Measurements from ENCODE around the gene CAVIN1.

CAVIN1 gene

GRCh38 chr17:42422958-42423712 lies at the start of gene CAVIN1:
Gene CAVIN1, minus strand, starts transcription at chr17:42423256. Its CDS starts 159 bp downstream, at chr17:42423097.
- peaks cover 0 to 53% (median 2%) of the 10 kb centered on the region in 10 experiments; a peak in 7 of 20 replicates for H3K4me1 ChIP-seq
- peaks cover 55 to 76% (median 70%) of the 10 kb centered on the region in 11 experiments for H3K27me3 ChIP-seq
- H3K36me3 ChIP-seq: no peaks in the 10 kb centered on the region
- peak within 1 kb of the TSS in 2 of 10 experiments; percentile 14 to 17; a peak in 1 of 20 replicates for H3K4me3 ChIP-seq
- H3K4me2 ChIP-seq: peak within 1 kb of the TSS in 5 of 11 experiments; percentile 1 to 71 (median 47); a peak in 7 of 22 replicates
- no peak within 1 kb of the TSS for H3K9ac ChIP-seq
- H3K27ac ChIP-seq: no peak within 1 kb of the TSS
- H4K20me1 ChIP-seq: peaks cover 0 to 26% (median 0%) of the 10 kb centered on the region in 11 experiments; a peak in 4 of 22 replicates
- no peak for TF ChIP-seq Cebpa-rat (IDR thresholded peaks at IDR 0.05)
- peaks cover 0 to 6% (median 0%) of the 10 kb centered on the region in 11 experiments; a peak in 1 of 22 replicates for H3K9me3 ChIP-seq (replicated peaks in 1 of 11)

- Histone ChIP-seq H3K4me2 (no peak overlapping the region), H3K36me3 (peaks cover 0 to 100% (median 0%) of the 10 kb centered on the region in 11 experiments; a peak in 10 of 22 replicates), H3K27ac (no peak overlapping the region), H3K4me1 (peaks cover 0 to 71% (median 3%) of the 10 kb centered on the region in 10 experiments; a peak in 7 of 20 replicates), H3K9me3 (replicated peaks in 1 of 11) (no peaks in the 10 kb centered on the region), H3K4me3 (no peak overlapping the region), H4K20me1 (peaks cover 0 to 100% (median 0%) of the 10 kb centered on the region in 11 experiments; a peak in 9 of 22 replicates), H3K9ac (no peak overlapping the region), H3K27me3 (no peaks in the 10 kb centered on the region)
- no peak for TF ChIP-seq Cebpa-rat (IDR thresholded peaks at IDR 0.05)
Measured at GRCh38 chr17:42467889-42468288, 44.8 kb upstream of the CAVIN1 start.

- peaks cover 0 to 100% (median 0%) of the 10 kb centered on the region in 11 experiments; a peak in 10 of 22 replicates for H4K20me1 ChIP-seq
- H3K36me3 ChIP-seq: peaks cover 0 to 86% (median 0%) of the 10 kb centered on the region in 11 experiments; a peak in 9 of 22 replicates
- peak overlapping the region in 2 of 11 experiments; percentile 29 to 45; a peak in 2 of 22 replicates for H3K9ac ChIP-seq
- no peak overlapping the region for H3K27ac ChIP-seq
- peak overlapping the region in 3 of 11 experiments; percentile 89 to 95 (median 93); a peak in 5 of 22 replicates for H3K4me2 ChIP-seq
- H3K4me3 ChIP-seq: peak overlapping the region in 1 of 10 experiments; percentile 33; a peak in 1 of 20 replicates
- TF ChIP-seq Cebpa-rat (IDR thresholded peaks at IDR 0.05): no peak
- peaks cover 0 to 16% (median 8%) of the 10 kb centered on the region in 11 experiments; a peak in 17 of 22 replicates for H3K27me3 ChIP-seq
- no peaks in the 10 kb centered on the region for H3K9me3 ChIP-seq (replicated peaks in 1 of 11)
- peaks cover 16 to 84% (median 21%) of the 10 kb centered on the region in 10 experiments for H3K4me1 ChIP-seq
Measured at GRCh38 chr17:42463976-42464400, 40.9 kb upstream of the CAVIN1 start.

- no peaks in the 10 kb centered on the region for H3K9me3 ChIP-seq (replicated peaks in 1 of 11)
- peaks cover 0 to 22% (median 13%) of the 10 kb centered on the region in 11 experiments; a peak in 17 of 22 replicates for H3K27me3 ChIP-seq
- H3K9ac ChIP-seq: peak overlapping the region in 4 of 11 experiments; percentile 84 to 94 (median 90); a peak in 8 of 22 replicates
- TF ChIP-seq Cebpa-rat (IDR thresholded peaks at IDR 0.05): no peak
- peak overlapping the region; percentile 70 to 96 (median 91) for H3K4me2 ChIP-seq
- H4K20me1 ChIP-seq: peaks cover 0 to 65% (median 0%) of the 10 kb centered on the region in 11 experiments; a peak in 9 of 22 replicates
- peak overlapping the region in 6 of 10 experiments; percentile 62 to 99 (median 86); a peak in 12 of 20 replicates for H3K4me3 ChIP-seq
- H3K27ac ChIP-seq: peak overlapping the region in 10 of 11 experiments; percentile 2 to 98 (median 20); a peak in 11 of 22 replicates
- H3K36me3 ChIP-seq: peaks cover 0 to 50% (median 0%) of the 10 kb centered on the region in 11 experiments; a peak in 8 of 22 replicates
- H3K4me1 ChIP-seq: peaks cover 51 to 74% (median 54%) of the 10 kb centered on the region in 10 experiments
Measured at GRCh38 chr17:42460371-42460770, 37.3 kb upstream of the CAVIN1 start.

DNA sequence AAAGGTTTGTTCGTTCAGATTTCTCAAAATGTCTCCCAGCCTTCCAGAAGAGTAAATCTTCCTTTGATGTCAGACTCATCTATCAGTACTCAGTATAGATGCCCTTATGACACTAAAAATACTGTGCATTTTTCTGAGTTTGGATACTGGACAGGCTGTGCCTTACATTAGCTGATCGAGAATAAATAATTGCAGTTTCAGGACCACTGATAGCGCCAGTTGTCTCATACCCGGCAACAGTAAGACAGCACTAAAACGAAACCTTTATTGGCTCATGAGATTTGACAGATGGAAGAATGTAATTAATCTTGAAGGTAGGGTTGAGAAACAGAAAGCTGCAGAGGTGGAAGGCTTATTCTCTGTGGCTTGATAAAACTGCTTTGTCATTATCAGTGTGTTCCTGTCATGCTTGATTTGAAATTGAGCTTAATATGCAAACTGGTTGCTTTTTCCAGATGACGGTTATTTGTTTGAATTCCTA lies 36.8 kb upstream of the CAVIN1 start:
- peaks cover 0 to 59% (median 0%) of the 10 kb centered on the region in 11 experiments; a peak in 9 of 22 replicates for H4K20me1 ChIP-seq
- H3K9ac ChIP-seq: peak overlapping the region in 4 of 11 experiments; percentile 84 to 94 (median 90); a peak in 8 of 22 replicates
- H3K9me3 ChIP-seq (replicated peaks in 1 of 11): no peaks in the 10 kb centered on the region
- H3K4me2 ChIP-seq: peak overlapping the region; percentile 70 to 96 (median 91)
- peak in 1 of 11 experiments; percentile 31; a peak in 1 of 22 replicates for TF ChIP-seq Cebpa-rat (IDR thresholded peaks at IDR 0.05)
- peaks cover 0 to 44% (median 0%) of the 10 kb centered on the region in 11 experiments; a peak in 8 of 22 replicates for H3K36me3 ChIP-seq
- peak overlapping the region in 9 of 10 experiments; percentile 55 to 99 (median 63); a peak in 15 of 20 replicates for H3K4me3 ChIP-seq
- H3K27ac ChIP-seq: peak overlapping the region in 10 of 11 experiments; percentile 4 to 98 (median 25); a peak in 12 of 22 replicates
- peaks cover 56 to 74% (median 59%) of the 10 kb centered on the region in 10 experiments for H3K4me1 ChIP-seq
- H3K27me3 ChIP-seq: peaks cover 0 to 22% (median 13%) of the 10 kb centered on the region in 11 experiments; a peak in 17 of 22 replicates

DNA sequence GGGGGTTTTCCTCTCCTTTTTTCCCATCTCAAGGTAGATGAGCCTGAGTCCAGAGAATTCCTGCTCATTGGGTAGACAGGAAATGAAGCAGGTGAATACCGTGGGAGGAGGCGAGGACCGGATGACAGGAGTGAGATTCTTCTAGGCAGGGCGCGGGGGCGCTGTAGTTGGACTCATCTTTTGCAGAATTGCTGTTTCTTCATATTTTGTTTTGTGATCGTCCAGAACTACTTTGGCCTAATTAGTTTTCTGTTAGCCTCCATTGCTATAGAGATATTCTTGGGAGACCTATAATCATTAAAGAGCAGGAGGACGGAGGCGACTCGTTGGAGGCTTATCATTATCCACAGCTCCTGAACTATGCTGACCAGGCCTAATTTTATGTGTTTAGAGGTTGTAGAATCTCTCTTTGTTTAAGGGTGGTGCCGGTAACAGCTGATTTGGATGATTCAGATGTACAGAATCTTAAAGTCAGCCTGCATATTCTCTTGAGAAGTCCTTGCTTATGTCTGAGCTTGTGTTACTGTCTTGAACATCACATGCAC lies 36.3 kb upstream of the CAVIN1 start:
- Histone ChIP-seq H4K20me1 (peaks cover 0 to 54% (median 0%) of the 10 kb centered on the region in 11 experiments; a peak in 9 of 22 replicates), H3K4me2 (peak overlapping the region; percentile 70 to 96 (median 91)), H3K4me3 (peak overlapping the region; percentile 45 to 99 (median 62)), H3K27ac (peak overlapping the region in 9 of 11 experiments; percentile 28 to 98 (median 94); a peak in 15 of 22 replicates), H3K27me3 (peaks cover 0 to 22% (median 13%) of the 10 kb centered on the region in 11 experiments; a peak in 17 of 22 replicates), H3K9ac (peak overlapping the region in 9 of 11 experiments; percentile 16 to 94 (median 62); a peak in 14 of 22 replicates), H3K36me3 (peaks cover 0 to 39% (median 0%) of the 10 kb centered on the region in 11 experiments; a peak in 8 of 22 replicates), H3K9me3 (replicated peaks in 1 of 11) (no peaks in the 10 kb centered on the region), H3K4me1 (peaks cover 59 to 75% (median 64%) of the 10 kb centered on the region in 10 experiments)
- no peak for TF ChIP-seq Cebpa-rat (IDR thresholded peaks at IDR 0.05)

- H3K4me3 ChIP-seq: peak within 1 kb of the TSS; percentile 45 to 99 (median 62)
- peaks cover 0 to 22% (median 13%) of the 10 kb centered on the region in 11 experiments; a peak in 17 of 22 replicates for H3K27me3 ChIP-seq
- peaks cover 0 to 48% (median 0%) of the 10 kb centered on the region in 11 experiments; a peak in 8 of 22 replicates for H4K20me1 ChIP-seq
- H3K4me1 ChIP-seq: peaks cover 62 to 82% (median 70%) of the 10 kb centered on the region in 10 experiments
- H3K27ac ChIP-seq: peak within 1 kb of the TSS; percentile 82 to 98 (median 94)
- peaks cover 0 to 33% (median 0%) of the 10 kb centered on the region in 11 experiments; a peak in 8 of 22 replicates for H3K36me3 ChIP-seq
- no peak for TF ChIP-seq Cebpa-rat (IDR thresholded peaks at IDR 0.05)
- peak within 1 kb of the TSS; percentile 69 to 94 (median 81) for H3K9ac ChIP-seq
- no peaks in the 10 kb centered on the region for H3K9me3 ChIP-seq (replicated peaks in 1 of 11)
- peak within 1 kb of the TSS; percentile 70 to 96 (median 91) for H3K4me2 ChIP-seq
Measured at GRCh38 chr17:42458497-42459255, 35.6 kb upstream of the CAVIN1 start, which contains the start of gene ATP6V0A1. Gene ATP6V0A1, plus strand, starts transcription at chr17:42458878. Its CDS starts 2,017 bp downstream, at chr17:42460895.
